Colonic mucosa (tissue), 4 donors: ENCODE data around the gene CDH4. TPM values are rescaled to one million over a fixed set of nuclear protein-coding genes. Genes with fewer than 3 reads are reported as not detected.

ENCODE experiments used
- DNase-seq: peaks from one replicate; pipeline ENCODE4 v3.0.0-alpha.2; 2020
- H3K27ac ChIP-seq: fragments of 200-600 bp; one replicate; pipeline ENCODE4 v1.8.0; 2021
- H3K27me3 ChIP-seq: fragments of 200-600 bp; one replicate; pipeline ENCODE4 v1.8.0; 2021
- H3K36me3 ChIP-seq: fragments of 200-600 bp; one replicate; pipeline ENCODE4 v1.8.0; 2021
- H3K4me1 ChIP-seq: fragments of 200-600 bp; one replicate; pipeline ENCODE4 v1.8.0; 2021; ENCODE audit warnings: mild to moderate bottlenecking
- H3K4me3 ChIP-seq: fragments of 200-600 bp; one replicate; pipeline ENCODE4 v1.8.0; 2021
- H3K9ac ChIP-seq, 2 donors: one replicate each; pipeline ENCODE4 v1.7.0; 2013; ENCODE audit warnings: control low read depth in 2 of 2, low read depth in 2 of 2, low read length in 2 of 2
- H3K9me3 ChIP-seq: fragments of 200-600 bp; one replicate; pipeline ENCODE4 v1.8.0; 2021
- intact Hi-C: fragments of 100-400 bp; cut with DNase I; formaldehyde crosslinking; loops from one replicate; pipeline ENCODE4 v1.14.1; 2022
- total RNA-seq, 2 donors: library from RNA; stranded (reverse); fragmentation: NEBNext Ultra II Directional in 1 of 2; extraction: Animal tissue kit (Norgen Biotek cat#: 25700) in 1 of 2; gene quantifications; one replicate each; pipeline ENCODE4 v1.2.1, GENCODE V29; 2021
- TF ChIP-seq, protein P1 (sequence below): fragments of 200-600 bp; IDR thresholded peaks from one replicate; pipeline ENCODE4 v1.8.0; 2022; ENCODE audit warnings: antibody characterized with exemption, mild to moderate bottlenecking
- donor health status: healthy.
- donor health status: DM: no; HTN: no; CAD: no.
- donor health status: DM: no; HTN: no; CAD: no.

Gene CDH4
- total RNA-seq, 2 donors from 2014 or later = 0.08 TPM; not detected in 1

GRCh38 chr20:61599541-61599992 lies 347.5 kb downstream of the CDH4 start:
- intact Hi-C loops = no loop called here
- Histone ChIP-seq H3K9ac (no peak overlapping the region), H3K9me3 (no peaks in the 10 kb centered on the region), H3K27ac (no peak overlapping the region), H3K4me1 (no peaks in the 10 kb centered on the region), H3K27me3 (no peaks in the 10 kb centered on the region), H3K4me3 (no peak overlapping the region), H3K36me3 (no peaks in the 10 kb centered on the region)
- no peak for DNase-seq
- TF ChIP-seq, protein P1, sequence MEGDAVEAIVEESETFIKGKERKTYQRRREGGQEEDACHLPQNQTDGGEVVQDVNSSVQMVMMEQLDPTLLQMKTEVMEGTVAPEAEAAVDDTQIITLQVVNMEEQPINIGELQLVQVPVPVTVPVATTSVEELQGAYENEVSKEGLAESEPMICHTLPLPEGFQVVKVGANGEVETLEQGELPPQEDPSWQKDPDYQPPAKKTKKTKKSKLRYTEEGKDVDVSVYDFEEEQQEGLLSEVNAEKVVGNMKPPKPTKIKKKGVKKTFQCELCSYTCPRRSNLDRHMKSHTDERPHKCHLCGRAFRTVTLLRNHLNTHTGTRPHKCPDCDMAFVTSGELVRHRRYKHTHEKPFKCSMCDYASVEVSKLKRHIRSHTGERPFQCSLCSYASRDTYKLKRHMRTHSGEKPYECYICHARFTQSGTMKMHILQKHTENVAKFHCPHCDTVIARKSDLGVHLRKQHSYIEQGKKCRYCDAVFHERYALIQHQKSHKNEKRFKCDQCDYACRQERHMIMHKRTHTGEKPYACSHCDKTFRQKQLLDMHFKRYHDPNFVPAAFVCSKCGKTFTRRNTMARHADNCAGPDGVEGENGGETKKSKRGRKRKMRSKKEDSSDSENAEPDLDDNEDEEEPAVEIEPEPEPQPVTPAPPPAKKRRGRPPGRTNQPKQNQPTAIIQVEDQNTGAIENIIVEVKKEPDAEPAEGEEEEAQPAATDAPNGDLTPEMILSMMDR = no peak

GRCh38 chr20:61600016-61600415 lies 348.0 kb downstream of the CDH4 start:
- Histone ChIP-seq H3K36me3 (no peaks in the 10 kb centered on the region), H3K27ac (no peak overlapping the region), H3K4me3 (no peak overlapping the region), H3K27me3 (no peaks in the 10 kb centered on the region), H3K9me3 (no peaks in the 10 kb centered on the region), H3K9ac (no peak overlapping the region), H3K4me1 (no peaks in the 10 kb centered on the region)
- no peak for DNase-seq
- intact Hi-C loops = no loop called here
- TF ChIP-seq, protein P1 = no peak

- DNase-seq = no peak
- intact Hi-C loops = no loop called here
- Histone ChIP-seq H3K9me3 (no peaks in the 10 kb centered on the region), H3K36me3 (no peaks in the 10 kb centered on the region), H3K9ac (no peak overlapping the region), H3K27me3 (no peaks in the 10 kb centered on the region), H3K4me1 (no peaks in the 10 kb centered on the region), H3K27ac (no peak overlapping the region), H3K4me3 (no peak overlapping the region)
- TF ChIP-seq, protein P1 = no peak
Observed at GRCh38 chr20:61601361-61601760, 349.3 kb downstream of the CDH4 start.

GRCh38 chr20:61601853-61602252 lies 349.8 kb downstream of the CDH4 start:
- Histone ChIP-seq H3K4me1 (no peaks in the 10 kb centered on the region), H3K36me3 (no peaks in the 10 kb centered on the region), H3K27ac (no peak overlapping the region), H3K4me3 (no peak overlapping the region), H3K9ac (no peak overlapping the region), H3K9me3 (no peaks in the 10 kb centered on the region), H3K27me3 (no peaks in the 10 kb centered on the region)
- intact Hi-C loops = no loop called here
- TF ChIP-seq, protein P1 = no peak
- no peak for DNase-seq

GRCh38 chr20:61603715-61604114 lies 351.7 kb downstream of the CDH4 start:
- Histone ChIP-seq H3K27ac (no peak overlapping the region), H3K9ac (no peak overlapping the region), H3K9me3 (no peaks in the 10 kb centered on the region), H3K4me1 (no peaks in the 10 kb centered on the region), H3K27me3 (no peaks in the 10 kb centered on the region), H3K4me3 (no peak overlapping the region), H3K36me3 (no peaks in the 10 kb centered on the region)
- TF ChIP-seq, protein P1 = no peak
- DNase-seq = no peak
- intact Hi-C loops = no loop called here
